RPMI7951 (cell line): ENCODE measurements around the gene FGF12. TPM values are rescaled to one million over a fixed set of nuclear protein-coding genes. Genes with fewer than 3 reads are reported as not detected.
A peak's percentile ranks its signal among the peaks of the same experiment; 100 is the strongest.

Experiments used
- DNase-seq: peaks from one replicate; pipeline ENCODE4 v3.0.0-alpha.2; 2012; ENCODE audit warnings: low read depth
- total RNA-seq: library from RNA; depleted of rRNA; stranded (reverse); fragments of >200 nt; shearing (Covaris generic); gene quantifications from 2 replicates; pipeline ENCODE4 v1.2.3, GENCODE V29; 2014

Gene FGF12
- total RNA-seq, 1 experiment from 2014 or later: 0.12 TPM

DNA sequence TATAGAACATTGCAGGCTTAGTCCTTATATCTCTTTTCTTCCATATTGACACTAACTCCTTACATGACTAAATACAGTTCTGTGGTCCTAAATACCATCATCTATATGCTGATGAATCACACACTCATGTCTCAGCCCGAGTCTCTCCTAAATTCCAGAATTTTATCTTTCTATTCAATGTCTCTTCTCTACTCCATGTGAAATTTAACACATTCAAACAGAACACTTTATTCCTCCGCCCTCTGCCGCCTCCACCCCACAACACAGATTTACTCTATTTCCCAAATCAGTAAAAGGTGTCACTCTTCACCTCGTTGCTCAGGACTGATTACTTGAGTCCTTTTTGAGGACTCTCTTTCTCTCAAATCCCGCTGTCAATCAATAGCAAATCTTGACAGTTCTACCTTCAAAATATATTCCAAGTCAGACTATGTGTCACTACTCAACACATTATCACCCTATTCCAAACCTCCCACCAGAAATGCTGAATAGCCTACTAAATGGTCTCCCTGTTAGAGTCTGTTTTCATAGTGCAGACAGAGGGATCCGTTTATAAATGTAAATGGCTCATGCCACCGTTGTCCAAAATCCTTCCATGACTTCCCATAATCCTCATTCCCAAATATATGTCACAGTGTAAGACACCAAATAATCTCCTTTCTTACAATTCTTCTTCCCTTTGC lies 230.3 kb downstream of the FGF12 start:
- DNase-seq: no peak

DNA sequence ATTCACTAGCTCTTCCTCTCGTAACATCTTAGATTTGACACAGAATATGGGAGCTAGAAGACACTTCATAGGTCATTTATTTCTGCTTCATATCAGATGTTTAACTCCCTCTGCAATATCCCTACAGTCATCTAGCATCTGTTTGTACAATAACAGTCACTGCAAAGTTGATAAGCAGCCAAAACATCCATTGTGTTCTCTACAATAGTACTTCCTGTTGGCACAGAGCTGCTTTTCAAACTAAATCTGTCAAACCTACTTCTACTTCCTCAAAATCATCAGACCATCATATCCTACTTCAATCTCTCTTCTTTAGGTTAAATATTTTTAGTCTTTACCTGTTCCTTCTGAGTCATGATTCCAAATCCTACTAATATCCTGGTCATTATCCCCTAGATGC lies 233.2 kb downstream of the FGF12 start:
- DNase-seq: no peak

DNA sequence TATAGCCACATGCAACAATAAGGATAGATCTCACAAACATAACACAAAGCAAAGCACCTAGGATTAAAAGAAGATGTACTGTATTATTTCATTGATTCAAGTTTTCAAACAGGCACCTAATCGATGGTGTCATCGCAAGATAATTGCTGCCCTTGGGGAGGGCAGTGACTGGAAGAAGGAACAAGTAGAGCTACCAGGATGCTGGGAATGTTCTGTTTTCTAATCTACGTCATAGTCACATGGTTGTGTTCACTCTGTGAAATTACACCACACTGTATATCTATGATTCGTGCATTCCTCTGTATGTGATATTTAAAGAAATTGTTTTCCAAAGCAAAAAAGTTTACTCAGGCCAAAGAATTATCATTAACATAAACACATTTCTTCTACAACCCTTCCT lies 236.6 kb downstream of the FGF12 start:
- no peak for DNase-seq

DNA sequence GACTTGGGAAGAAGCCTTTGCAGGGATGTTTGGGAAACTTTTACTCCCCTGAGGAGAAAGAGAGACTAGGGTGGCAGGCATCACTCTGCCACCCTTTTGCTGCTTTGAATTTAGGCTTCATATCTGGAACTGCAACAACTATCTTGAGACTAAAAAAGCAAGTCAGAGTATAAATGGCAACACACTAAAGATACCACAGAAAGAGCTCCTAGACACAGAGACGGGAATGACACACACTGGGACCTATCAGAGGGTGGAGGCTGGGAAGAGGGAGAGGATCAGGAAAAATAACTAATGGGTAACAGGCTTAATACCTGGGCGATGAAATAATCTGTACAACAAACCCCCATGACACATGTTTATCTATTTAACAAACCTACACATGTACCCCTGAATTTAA lies 237.8 kb downstream of the FGF12 start:
- no peak for DNase-seq

DNA sequence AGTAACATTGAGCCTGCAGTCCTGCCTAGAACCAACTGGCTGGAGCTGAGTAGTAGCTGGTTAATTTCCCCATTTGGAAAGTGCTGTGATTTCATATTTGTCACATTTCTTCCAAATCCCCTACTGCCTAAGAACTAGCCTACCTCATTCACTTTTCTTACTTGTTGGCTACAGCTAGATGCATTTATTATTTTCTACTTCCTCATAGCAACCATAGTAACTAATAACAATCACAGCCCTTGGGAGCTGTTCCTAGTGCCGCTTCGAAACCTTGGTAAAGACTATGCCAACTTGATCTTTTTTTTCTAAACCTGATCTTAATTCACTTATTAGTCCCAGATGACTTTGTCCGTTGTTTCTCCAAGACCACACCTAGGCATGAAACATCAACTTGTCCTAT lies 240.3 kb downstream of the FGF12 start:
- no peak for DNase-seq

DNA sequence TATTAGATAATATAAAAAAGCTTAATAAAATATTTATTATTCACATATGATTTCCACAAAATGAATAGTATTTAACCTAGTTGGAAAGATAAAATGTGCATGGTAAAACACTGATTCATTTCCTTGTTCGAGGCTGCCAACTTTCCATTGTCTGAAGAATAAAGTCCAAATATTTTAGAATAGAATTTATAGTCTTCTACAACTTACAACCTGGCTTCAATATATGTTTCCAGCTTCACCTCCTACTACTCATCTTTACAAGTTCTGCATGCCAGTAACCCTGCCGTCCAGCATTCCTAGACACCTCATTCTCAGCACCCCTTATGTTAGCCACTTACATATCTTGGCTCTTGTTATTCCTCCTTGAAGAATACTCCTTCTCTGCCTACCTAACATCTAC lies 244.5 kb downstream of the FGF12 start:
- peak; percentile 3 for DNase-seq

DNA sequence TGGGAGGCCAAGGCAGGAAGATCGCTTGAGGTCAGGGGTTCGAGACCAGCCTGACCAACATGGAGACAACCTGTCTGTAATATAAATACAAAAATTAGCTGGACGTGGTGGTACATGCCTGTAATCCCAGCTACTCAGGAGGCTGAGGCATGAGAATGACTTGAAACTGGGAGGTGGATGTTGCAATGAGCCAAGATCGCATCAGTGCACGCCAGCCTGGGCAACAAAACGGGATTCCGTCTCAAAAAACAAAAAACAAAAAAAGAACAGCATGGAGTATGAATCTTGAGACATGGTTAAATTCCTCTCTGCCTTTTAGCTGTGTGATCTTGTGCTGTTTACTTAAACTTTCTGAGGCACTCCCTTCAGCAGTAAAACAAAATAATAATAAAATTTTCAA lies 244.9 kb downstream of the FGF12 start:
- no peak for DNase-seq

DNA sequence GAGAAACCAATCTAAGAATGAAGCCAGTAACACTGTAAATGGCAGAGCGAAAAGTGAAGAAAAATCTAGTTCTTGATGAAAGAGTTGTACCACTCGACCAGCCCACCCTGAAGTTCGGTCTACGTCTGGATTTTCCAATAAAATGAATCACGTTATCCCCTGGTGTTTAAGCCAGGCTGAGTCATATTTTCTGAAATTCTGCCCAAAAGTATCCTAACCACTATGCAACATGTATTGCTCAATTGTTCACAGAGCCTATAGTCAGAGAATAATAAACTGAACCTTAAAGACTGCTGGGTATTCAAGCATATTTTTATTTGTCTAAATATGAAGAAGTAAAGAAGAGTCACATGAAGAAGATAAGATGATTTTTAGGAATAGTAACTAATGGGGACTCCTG lies 245.7 kb downstream of the FGF12 start:
- peak; percentile 77 for DNase-seq

DNA sequence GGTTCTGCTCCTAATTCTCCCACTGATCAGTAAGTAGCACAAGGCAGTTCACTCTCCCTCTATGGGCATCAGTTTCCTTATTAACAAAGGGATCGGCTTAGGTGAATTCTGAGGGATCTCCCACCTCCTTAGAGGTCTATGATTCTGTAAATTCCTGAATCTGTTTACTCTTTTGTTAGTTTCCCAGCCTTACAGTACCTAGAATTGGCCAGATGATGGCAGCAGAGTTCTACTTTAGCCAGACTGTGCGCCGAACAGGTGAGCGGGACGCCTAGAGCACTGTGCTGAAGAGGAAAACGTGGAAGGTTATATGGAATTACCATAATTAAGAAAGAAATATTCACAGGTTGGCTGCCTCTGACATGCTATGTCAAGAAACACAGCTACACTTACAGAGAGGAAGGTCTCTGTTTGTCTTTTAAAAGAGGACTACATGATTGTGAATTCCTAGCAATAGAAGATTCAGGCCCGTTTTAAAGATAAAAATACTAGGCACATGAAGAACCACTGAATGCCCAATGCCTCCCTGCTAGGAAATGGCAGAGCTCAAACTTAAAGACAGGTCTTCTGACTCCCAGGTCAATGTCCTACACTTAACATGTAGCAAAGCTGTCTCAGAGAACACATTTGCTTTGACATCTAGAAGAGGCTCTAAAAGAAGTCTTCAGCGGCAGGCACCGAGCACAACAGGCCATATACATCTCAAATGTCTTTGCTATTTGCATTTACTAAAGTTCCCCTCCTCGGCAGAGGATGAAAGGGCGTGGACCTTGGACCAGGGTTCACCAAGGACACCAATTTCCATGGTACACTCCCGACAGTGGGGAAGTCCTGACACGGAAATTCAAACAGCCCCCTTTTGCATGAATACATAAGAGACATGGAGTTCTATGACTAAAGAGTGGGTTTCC lies 259.9 kb downstream of the FGF12 start:
- peak; percentile 38 for DNase-seq

DNA sequence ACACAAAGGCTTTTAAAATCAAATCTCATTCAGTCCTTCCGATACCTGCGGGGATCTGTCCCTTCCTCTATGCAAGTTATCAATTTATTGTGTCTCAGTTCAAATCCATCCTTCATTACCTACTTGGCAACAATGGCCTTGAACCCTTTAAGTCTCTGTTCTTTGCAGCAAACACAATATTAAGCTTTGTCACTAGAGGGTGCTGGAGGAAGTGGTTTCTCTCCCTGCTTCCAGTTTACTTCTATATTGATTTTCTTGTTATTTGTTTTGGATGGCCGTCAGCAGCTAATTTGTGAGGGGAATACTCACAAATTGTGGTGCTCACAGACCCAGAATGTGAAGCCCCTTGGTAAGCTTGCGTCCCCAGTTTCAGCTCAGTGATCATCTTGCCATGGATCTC lies 278.3 kb downstream of the FGF12 start:
- no peak for DNase-seq

DNA sequence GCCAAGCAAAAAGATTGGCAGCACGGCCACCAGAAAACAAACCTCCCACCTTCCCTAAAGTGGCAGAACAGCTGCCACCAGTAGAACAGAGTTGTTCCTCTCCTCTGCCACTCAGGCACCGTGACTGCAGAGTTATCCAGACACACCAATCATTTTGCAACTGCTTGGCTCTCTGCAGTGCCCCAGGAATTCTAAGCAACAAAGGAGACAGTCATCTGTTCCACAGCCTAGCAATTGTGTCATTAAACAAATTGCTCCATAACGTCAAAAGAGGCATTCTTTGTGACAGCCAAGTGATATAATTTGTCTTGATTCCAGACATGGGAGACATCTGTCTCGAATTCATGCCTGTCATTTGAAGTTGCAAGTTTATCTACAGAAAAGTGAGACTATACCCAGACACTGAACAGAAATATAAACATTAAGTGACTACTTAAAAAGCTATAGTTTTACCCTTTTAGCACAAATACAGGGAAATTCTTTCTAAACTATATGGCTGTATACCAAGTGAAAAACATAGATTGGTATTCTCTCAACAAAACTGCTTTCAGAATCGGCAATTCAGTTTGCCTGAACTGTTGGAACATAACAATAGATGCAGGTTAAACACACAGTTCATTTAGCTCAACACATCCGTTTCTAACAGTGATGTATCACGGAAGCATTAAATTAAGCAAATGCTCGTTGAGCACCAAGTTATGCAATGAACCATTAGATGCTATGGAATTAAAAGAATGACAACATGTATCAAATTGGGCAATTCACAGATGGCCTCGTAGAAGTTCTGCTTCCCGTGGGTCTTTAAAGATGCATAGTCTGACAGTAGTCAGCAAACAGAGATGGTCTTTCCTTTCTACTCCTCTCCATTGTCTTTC lies 281.3 kb downstream of the FGF12 start:
- DNase-seq: peak; percentile 18

DNA sequence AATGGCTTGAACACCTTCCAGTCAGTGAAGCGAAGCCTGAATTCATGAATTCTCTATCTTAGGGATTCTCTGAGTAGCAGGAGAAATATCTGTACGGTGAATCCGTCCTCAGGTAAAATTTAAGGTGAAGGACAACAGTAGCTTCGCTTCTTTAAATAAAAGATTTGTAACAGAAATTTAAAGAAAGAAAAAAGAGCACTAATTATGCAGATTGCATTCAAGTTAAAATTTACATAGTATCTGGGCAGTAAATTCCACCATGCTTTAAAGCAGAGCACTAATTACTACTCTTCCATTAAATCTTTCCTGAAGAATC lies 282.6 kb downstream of the FGF12 start:
- no peak for DNase-seq

DNA sequence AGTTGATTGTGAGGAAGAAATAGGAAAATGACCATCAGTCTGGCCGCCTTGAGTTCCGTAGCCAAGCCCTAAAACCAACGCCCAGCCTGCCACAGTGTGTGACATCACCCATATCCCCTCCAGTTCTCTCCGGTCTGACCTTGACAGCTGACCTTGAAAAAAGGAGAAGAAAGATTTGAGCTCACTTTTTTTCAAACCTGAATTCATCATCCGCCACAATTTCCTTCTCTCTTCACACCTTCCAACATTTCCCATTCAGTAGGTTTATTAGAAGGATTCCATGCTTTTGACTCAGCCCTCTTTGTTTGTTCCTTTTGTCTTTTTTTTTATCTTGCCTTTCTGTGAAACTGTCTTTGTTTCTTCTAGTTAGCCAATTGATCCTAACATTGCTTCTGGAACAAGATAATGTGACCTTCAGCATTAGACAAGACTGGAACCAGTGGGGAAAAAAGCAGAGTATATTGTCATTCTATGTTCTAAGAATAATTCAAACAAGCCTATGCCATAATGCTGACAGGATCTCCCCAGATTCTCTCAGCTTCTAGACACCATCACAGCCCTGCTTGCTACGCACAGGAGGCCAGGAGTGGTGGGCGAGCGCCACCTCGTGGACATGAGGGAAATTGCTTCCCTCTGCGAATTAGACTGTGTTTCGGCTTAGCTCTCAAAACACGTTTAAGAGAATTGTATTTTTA lies 283.1 kb downstream of the FGF12 start:
- peak; percentile 51 for DNase-seq

DNA sequence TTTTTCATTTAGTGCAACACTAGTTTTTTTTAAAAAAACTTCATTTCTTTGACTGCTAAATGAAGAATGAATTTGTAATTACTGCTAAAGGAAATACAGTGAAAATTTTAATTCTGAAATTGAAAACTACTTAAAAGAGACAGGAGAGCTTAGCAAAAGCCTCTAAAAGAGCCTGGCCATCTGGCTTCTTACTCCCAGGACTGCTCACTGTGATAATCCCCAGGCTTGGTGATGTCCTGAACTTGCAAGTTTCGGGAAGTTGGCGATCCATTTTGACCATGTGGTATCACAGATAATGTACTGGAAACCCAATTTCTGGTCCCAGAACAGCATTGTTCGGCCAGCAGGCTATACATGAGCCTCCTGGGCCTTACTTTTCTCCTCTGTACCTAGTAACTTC lies 292.1 kb downstream of the FGF12 start:
- no peak for DNase-seq

DNA sequence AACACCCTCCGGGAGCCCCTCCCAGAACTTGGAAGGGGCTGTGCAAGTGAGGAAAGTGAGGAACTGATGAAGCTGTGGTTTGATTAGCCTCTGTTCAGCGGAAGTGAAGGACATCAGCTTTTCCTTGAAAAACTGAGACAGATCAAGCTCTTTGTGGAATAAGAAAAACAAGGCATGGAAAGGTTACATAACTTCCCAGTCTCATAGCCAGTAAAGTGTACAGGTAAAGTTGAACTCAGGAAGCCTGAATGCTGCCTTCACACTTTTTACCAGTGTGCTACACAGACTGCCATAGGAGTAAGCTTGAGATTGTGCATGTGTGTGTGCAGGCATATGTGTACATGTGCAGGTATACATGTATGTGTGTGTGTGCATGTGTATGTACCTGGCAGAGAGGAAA lies 293.2 kb downstream of the FGF12 start:
- DNase-seq: no peak

DNA sequence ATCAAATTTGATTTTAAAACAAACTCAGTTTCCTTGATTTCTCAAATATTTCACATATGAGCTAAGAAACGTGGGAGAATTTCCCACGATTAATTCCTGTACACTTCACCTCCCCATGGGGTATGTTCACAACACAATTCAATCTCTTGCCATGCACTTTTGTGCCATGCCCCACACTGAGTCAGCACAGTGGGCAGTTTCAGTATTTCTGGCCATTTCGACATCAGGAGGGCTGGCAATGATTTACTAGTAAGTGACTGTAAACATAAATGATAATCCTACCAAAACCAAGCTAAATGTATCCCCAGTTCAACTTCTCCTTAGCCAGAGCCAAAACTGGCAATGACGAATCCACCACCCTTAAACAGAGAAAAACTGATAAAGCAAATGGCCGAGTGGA lies 293.6 kb downstream of the FGF12 start:
- DNase-seq: no peak

DNA sequence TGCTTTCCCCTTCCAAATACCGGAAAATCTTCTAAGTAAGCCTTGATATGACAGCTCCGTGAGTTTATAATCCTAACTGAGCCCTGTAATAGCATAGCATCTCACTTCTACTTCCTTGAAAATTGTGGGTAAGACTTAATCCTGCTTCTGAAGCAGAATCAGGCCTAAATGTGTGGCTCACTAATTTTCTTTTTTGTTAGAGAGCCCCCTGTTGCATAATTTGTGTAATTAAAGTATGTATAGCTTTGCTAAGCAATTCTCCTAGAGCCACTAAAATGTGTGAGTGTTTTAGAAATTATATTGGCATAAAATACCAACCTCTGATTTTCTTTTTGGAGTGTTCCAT lies 304.4 kb downstream of the FGF12 start:
- DNase-seq: no peak

DNA sequence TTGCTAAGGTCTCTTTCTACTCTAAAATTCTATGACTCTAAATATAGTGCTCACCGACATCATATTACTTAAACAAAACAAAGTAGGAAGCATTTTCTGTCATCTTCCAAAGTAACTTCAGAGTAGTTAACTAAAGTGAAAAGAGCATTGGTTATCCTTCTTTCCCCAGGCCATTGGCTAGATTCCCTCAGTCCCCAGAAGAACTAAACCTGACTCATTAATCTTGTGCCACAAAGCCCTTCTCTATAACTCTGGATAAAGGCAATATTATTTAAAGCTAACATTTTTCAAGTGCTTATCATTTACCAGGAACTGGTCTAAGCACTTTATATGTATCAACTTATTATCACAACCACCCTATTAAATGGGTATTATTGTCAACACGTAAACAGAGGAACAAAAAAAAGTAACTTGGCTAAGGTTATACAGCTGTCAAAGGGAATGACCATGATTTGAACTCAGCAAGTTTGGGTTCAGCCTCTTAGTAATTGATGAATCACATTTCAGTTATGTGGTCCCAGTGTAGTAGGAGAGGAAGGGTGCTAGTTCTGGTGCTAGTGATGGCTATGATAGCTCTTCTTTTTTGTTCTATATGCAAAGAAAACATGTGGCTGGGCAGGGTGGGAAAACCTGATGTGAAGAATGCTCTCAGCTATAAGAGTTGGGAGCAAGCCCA lies 304.9 kb downstream of the FGF12 start:
- peak; percentile 65 for DNase-seq

DNA sequence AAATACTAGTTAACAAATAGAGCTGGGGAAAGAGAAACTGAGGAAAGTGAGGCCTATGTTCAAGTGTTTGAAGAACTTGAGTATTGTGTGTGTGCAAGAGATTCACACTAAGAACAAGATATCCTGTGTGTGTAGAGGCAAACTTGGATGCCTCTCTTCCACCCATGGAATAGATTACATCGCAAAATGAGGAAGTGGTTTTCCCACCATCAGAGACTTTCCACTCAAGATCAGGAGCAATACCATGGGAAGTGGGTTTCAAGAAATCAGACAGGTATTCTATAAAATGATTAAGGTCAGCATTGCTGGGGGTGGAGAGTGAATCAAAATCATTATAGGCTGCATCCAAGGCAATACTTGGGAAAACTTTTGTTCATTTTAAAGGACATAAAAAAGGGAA lies 308.0 kb downstream of the FGF12 start:
- DNase-seq: no peak

DNA sequence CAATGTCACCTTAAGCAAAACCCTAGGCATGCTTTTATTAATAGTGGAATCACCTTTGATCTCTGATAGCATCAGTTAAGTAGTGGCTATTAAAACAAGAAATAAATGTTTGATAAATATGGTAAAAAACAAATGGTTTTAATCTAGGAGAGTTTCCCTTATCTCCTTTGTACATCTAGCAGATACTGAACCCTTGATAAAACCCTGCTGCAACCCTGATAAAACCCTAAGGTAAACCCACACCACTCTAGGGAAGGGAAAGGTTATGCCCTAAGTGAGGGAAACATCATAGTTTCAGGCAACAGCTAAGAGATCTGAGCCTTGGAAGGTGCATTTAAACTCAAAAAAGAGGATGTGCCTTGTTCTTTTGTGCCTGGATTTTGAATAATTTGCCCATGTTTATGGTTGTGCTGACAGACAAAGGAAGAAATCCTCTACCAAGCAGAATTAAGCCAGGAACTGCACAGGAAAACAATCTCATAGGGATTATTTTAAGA lies 309.7 kb downstream of the FGF12 start:
- no peak for DNase-seq

DNA sequence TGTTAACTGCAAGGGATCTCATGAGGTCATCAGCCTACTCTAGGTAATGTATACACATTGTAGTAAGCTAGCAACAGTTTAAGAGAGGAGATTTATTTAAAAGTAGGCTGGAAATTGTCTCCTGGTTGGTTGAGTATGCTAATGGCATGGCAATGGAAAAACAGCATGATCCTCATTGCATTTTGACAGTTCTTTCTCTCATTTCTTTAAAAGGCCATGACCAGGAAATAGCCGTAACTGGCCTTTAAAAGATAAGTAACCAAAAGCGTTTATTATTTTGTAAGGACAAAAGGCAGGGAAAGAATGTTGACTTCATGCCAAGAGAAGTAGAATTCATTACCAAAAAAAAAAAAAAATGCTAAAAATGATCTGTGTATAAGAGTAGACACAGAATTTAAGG lies 310.3 kb downstream of the FGF12 start:
- no peak for DNase-seq
